HEK293 (cell line): ENCODE measurements around the gene MMP27.

Source experiments
- BCL11B ChIP-seq: fragments of 450-650 bp; formaldehyde crosslinking; IDR thresholded peaks from 2 replicates; pipeline ENCODE4 v1.5.1; 2016; ENCODE audit warnings: low read depth, missing biosample characterization, missing genetic modification characterization
- OSR2 ChIP-seq: fragments of 450-650 bp; formaldehyde crosslinking; IDR thresholded peaks from 2 replicates; pipeline ENCODE4 v1.5.1; 2016; ENCODE audit warnings: missing biosample characterization, missing genetic modification characterization
- SP2 ChIP-seq: fragments of 450-650 bp; formaldehyde crosslinking; IDR thresholded peaks from 2 replicates; pipeline ENCODE4 v1.5.1; 2016; ENCODE audit warnings: missing biosample characterization, missing genetic modification characterization
- YY1 ChIP-seq: fragments of 450-650 bp; formaldehyde crosslinking; IDR thresholded peaks from 2 replicates; pipeline ENCODE4 v1.5.1; 2018; ENCODE audit warnings: missing biosample characterization, missing genetic modification characterization
- ZBTB21 ChIP-seq: fragments of 450-650 bp; formaldehyde crosslinking; IDR thresholded peaks from 2 replicates; pipeline ENCODE4 v1.5.1; 2017; ENCODE audit warnings: missing biosample characterization, missing genetic modification characterization
- ZBTB7A ChIP-seq: fragments of 450-650 bp; formaldehyde crosslinking; IDR thresholded peaks from 2 replicates; pipeline ENCODE4 v1.5.1; 2016; ENCODE audit warnings: low read depth, missing biosample characterization, missing genetic modification characterization
- ZNF133 ChIP-seq: fragments of 450-650 bp; formaldehyde crosslinking; IDR thresholded peaks from 2 replicates; pipeline ENCODE4 v1.5.1; 2016; ENCODE audit warnings: missing biosample characterization, missing genetic modification characterization
- ZNF214 ChIP-seq: fragments of 450-650 bp; formaldehyde crosslinking; IDR thresholded peaks from 2 replicates; pipeline ENCODE4 v1.5.1; 2017; ENCODE audit warnings: missing biosample characterization, mild to moderate bottlenecking, missing genetic modification characterization, borderline replicate concordance
- ZNF274 ChIP-seq, 2 experiments: fragments of 200-500 bp in 1 of 2; fragments of 450-650 bp in 1 of 2; sonication (Bioruptor generic) in 1 of 2; formaldehyde crosslinking in 1 of 2; IDR thresholded peaks; 2 replicates each; pipeline versions ENCODE4 v1.5.1 to v1.6.1; 2014 to 2016; ENCODE audit warnings: borderline replicate concordance in 1 of 2, inconsistent platforms in 1 of 2, low read length in 1 of 2, missing biosample characterization in 1 of 2, missing genetic modification characterization in 1 of 2
- ZNF664 ChIP-seq: fragments of 450-650 bp; formaldehyde crosslinking; IDR thresholded peaks from 2 replicates; pipeline ENCODE4 v1.5.1; 2016; ENCODE audit warnings: missing biosample characterization, missing genetic modification characterization
- TF ChIP-seq, protein P1 (sequence below): fragments of 450-650 bp; formaldehyde crosslinking; IDR thresholded peaks from 2 replicates; pipeline ENCODE4 v1.5.1; 2016; ENCODE audit warnings: missing biosample characterization, missing genetic modification characterization
- TF ChIP-seq, protein P2 (sequence below): fragments of 450-650 bp; formaldehyde crosslinking; IDR thresholded peaks from 2 replicates; pipeline ENCODE4 v1.5.1; 2016; ENCODE audit warnings: missing biosample characterization, missing genetic modification characterization, low read depth
- TF ChIP-seq, protein P3 (sequence below): fragments of 450-650 bp; formaldehyde crosslinking; IDR thresholded peaks from 2 replicates; pipeline ENCODE4 v1.5.1; 2016; ENCODE audit warnings: missing biosample characterization, missing genetic modification characterization

DNA sequence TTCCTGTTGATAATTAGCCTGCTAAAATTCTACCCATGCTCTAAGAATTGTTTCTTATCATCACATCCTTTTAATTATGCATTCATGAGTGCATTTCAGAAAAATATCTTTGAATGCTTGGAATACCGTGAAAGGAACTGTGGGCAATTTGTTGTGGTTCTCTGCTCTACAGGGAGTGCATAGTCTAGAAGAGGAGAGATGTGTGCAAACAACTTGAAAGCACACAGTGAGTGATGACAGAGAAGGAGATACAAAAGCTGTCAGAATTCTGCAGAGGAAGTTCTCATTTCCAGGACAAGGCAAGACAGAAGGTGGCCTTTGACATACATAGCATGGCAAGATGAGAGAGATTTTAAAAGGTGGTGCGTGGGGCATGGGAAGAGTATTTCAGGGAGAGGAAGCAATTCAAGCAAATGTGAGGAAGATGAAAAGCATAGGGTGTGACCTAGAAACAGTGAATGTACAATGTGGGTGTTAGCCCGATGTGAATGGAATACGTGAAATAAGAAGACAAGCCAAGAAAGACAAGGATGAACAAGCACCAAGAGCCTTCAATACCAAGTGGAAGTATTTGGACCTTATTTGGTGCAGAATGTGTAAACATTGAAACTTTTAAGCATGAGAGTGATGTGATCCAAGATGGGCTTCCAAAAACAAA is 14.2 kb upstream of the MMP27 start:
- TF ChIP-seq, protein P1, sequence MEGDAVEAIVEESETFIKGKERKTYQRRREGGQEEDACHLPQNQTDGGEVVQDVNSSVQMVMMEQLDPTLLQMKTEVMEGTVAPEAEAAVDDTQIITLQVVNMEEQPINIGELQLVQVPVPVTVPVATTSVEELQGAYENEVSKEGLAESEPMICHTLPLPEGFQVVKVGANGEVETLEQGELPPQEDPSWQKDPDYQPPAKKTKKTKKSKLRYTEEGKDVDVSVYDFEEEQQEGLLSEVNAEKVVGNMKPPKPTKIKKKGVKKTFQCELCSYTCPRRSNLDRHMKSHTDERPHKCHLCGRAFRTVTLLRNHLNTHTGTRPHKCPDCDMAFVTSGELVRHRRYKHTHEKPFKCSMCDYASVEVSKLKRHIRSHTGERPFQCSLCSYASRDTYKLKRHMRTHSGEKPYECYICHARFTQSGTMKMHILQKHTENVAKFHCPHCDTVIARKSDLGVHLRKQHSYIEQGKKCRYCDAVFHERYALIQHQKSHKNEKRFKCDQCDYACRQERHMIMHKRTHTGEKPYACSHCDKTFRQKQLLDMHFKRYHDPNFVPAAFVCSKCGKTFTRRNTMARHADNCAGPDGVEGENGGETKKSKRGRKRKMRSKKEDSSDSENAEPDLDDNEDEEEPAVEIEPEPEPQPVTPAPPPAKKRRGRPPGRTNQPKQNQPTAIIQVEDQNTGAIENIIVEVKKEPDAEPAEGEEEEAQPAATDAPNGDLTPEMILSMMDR (tag by site-specific recombination) = no peak
- TF ChIP-seq YY1 (no peak), ZNF664 (tag by site-specific recombination) (no peak), ZBTB7A (tag by site-specific recombination) (no peak), BCL11B (tag by site-specific recombination) (no peak), ZNF274 (IDR thresholded peaks at IDR 0.05; ENCODE audit: low read length) (no peak), ZNF274 (tag by site-specific recombination; IDR thresholded peaks at IDR 0.05; ENCODE audit: borderline replicate concordance) (no peak), ZNF214 (tag by site-specific recombination) (no peak), ZNF133 (tag by site-specific recombination) (no peak), ZBTB21 (tag by site-specific recombination) (no peak), OSR2 (tag by site-specific recombination) (no peak), SP2 (tag by site-specific recombination) (no peak)
- TF ChIP-seq, protein P2, sequence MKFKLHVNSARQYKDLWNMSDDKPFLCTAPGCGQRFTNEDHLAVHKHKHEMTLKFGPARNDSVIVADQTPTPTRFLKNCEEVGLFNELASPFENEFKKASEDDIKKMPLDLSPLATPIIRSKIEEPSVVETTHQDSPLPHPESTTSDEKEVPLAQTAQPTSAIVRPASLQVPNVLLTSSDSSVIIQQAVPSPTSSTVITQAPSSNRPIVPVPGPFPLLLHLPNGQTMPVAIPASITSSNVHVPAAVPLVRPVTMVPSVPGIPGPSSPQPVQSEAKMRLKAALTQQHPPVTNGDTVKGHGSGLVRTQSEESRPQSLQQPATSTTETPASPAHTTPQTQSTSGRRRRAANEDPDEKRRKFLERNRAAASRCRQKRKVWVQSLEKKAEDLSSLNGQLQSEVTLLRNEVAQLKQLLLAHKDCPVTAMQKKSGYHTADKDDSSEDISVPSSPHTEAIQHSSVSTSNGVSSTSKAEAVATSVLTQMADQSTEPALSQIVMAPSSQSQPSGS (tag by site-specific recombination) = no peak
- TF ChIP-seq, protein P3, sequence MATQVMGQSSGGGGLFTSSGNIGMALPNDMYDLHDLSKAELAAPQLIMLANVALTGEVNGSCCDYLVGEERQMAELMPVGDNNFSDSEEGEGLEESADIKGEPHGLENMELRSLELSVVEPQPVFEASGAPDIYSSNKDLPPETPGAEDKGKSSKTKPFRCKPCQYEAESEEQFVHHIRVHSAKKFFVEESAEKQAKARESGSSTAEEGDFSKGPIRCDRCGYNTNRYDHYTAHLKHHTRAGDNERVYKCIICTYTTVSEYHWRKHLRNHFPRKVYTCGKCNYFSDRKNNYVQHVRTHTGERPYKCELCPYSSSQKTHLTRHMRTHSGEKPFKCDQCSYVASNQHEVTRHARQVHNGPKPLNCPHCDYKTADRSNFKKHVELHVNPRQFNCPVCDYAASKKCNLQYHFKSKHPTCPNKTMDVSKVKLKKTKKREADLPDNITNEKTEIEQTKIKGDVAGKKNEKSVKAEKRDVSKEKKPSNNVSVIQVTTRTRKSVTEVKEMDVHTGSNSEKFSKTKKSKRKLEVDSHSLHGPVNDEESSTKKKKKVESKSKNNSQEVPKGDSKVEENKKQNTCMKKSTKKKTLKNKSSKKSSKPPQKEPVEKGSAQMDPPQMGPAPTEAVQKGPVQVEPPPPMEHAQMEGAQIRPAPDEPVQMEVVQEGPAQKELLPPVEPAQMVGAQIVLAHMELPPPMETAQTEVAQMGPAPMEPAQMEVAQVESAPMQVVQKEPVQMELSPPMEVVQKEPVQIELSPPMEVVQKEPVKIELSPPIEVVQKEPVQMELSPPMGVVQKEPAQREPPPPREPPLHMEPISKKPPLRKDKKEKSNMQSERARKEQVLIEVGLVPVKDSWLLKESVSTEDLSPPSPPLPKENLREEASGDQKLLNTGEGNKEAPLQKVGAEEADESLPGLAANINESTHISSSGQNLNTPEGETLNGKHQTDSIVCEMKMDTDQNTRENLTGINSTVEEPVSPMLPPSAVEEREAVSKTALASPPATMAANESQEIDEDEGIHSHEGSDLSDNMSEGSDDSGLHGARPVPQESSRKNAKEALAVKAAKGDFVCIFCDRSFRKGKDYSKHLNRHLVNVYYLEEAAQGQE (tag by site-specific recombination) = no peak
